Measurements from ENCODE around the gene SIPA1.
"Not testable (repeated sequence)": the region's sequence is repeated elsewhere in the genome, so short reads cannot be mapped to it uniquely, and the experiment has no call there.

Gene SIPA1

DNA sequence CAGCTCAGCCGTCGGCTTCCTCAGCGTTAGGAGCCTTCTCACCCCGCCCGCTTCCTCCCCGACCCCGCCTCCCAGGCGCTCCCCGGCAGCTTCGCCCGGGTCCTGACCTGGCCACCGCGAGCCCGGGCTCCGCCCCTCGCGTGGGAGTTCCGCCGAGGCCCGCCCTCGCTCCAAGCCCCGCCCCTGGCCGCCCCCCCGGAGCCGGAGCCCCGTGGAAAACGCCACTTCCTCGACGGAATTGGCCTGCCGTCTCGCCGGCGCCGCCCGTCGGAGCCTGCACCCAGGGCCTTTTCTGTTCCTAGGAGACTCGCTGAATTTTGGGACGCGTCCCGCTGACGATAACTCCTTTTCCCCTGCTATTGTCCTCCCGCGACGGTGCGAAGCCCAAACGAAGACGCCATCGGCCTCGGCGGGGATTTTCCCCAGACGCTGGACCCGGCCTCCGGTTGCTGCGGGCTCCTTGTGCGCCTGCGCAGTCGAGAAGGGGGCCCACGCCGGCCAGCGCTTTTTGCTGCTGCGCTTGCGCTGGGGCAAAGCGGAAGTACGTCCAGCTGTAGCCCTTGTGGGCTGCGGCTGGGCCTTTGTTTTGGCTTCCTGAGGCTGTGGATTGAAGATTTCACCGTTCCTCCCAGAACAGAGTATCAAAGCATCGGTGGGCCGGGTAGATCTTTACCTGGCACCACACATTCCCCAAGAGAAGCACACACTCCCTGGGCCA, 14.8 kb downstream of the SIPA1 start:
- peak; percentile 93 for DNase-seq
- in situ Hi-C loops (cut with MboI; ENCODE audit: low pct_unique_long_range_greater_than_20kb, low sequenced_read_pairs), result no loop called here

- no peak for DNase-seq
Measured at GRCh38 chr11:65653229-65654225, 15.6 kb downstream of the SIPA1 start.

GRCh38 chr11:65654375-65655349, 16.8 kb downstream of the SIPA1 start:
- DNase-seq, result no peak
- in situ Hi-C loops (cut with MboI; ENCODE audit: low pct_unique_long_range_greater_than_20kb, low sequenced_read_pairs), result no loop called here

More at GRCh38 chr11:65653229-65654225, 15.6 kb downstream of the SIPA1 start:
- in situ Hi-C loops (cut with MboI; ENCODE audit: low pct_unique_long_range_greater_than_20kb, low sequenced_read_pairs), result no loop called here

- DNase-seq, result no peak
- in situ Hi-C loops (cut with MboI; ENCODE audit: low pct_unique_long_range_greater_than_20kb, low sequenced_read_pairs), result no loop called here
Measured at GRCh38 chr11:65655570-65656332, 17.9 kb downstream of the SIPA1 start.

- DNase-seq, result no peak
- in situ Hi-C loops (cut with MboI; ENCODE audit: low pct_unique_long_range_greater_than_20kb, low sequenced_read_pairs), result no loop called here
Measured at GRCh38 chr11:65657426-65657825, 19.5 kb downstream of the SIPA1 start.

- in situ Hi-C loops (cut with MboI; ENCODE audit: low pct_unique_long_range_greater_than_20kb, low sequenced_read_pairs), result no loop called here
- no peak for DNase-seq
Measured at GRCh38 chr11:65658174-65659021, 20.5 kb downstream of the SIPA1 start.

DNA sequence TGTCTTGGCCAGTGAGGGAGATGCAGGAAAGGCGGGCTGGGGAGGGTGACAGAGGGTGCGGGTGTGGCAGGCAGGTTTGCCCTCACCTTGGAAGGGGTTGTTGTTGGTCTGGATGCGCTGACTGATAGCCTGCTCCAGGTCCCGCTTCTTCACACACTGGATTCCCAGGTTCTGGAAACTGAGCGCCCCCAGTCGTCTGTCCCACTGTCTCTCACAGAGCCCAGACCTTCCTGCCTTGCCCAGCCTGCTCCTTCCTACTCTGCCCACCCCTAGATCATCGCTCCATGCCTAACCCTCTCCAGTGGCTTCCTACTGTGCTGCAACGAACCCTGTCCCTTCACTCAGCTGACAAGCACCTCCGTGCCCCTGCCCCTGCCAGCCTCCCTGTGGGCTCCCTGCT, 22.1 kb downstream of the SIPA1 start:
- in situ Hi-C loops (cut with MboI; ENCODE audit: low pct_unique_long_range_greater_than_20kb, low sequenced_read_pairs), result no loop called here
- DNase-seq, result no peak

- in situ Hi-C loops (cut with MboI; ENCODE audit: low pct_unique_long_range_greater_than_20kb, low sequenced_read_pairs); DNase-seq: not testable (repeated sequence)
Measured at GRCh38 chr11:65660908-65661307, 23.0 kb downstream of the SIPA1 start.

DNA sequence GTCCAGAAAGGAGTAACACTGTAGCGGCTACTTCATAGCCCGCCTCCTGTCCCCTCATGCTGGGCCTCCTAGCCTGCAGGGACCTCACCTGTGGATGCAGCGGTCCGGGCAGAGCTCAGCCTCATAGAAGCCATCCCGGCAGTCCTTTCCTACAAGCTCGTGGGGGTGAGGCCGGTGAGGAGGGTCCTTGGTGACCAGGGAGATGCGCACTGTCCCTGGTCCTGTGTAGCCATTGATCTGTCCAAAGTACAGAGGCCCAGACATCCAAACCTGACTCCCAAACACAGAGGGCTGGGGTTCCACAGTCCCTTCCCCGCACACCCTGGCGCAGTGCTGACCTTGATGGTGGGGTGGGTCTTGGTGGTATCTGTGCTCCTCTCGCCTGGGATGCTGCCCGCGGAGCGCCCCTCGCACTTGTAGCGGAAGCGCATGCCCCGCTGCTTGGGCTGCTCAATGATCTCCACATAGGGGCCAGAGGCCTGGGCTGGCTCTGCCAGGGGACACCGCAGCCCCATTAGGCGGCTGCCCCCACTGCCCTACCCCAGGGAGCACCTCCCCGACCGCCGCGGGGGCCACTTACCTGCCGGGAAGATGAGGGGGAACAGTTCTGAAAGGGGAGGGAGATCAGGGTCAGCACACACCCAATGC, 23.8 kb downstream of the SIPA1 start:
- in situ Hi-C loops (cut with MboI; ENCODE audit: low pct_unique_long_range_greater_than_20kb, low sequenced_read_pairs), result no loop called here
- no peak for DNase-seq

GRCh38 chr11:65662247-65662798, 24.4 kb downstream of the SIPA1 start:
- DNase-seq, result no peak
- in situ Hi-C loops (cut with MboI; ENCODE audit: low pct_unique_long_range_greater_than_20kb, low sequenced_read_pairs), result no loop called here

DNA sequence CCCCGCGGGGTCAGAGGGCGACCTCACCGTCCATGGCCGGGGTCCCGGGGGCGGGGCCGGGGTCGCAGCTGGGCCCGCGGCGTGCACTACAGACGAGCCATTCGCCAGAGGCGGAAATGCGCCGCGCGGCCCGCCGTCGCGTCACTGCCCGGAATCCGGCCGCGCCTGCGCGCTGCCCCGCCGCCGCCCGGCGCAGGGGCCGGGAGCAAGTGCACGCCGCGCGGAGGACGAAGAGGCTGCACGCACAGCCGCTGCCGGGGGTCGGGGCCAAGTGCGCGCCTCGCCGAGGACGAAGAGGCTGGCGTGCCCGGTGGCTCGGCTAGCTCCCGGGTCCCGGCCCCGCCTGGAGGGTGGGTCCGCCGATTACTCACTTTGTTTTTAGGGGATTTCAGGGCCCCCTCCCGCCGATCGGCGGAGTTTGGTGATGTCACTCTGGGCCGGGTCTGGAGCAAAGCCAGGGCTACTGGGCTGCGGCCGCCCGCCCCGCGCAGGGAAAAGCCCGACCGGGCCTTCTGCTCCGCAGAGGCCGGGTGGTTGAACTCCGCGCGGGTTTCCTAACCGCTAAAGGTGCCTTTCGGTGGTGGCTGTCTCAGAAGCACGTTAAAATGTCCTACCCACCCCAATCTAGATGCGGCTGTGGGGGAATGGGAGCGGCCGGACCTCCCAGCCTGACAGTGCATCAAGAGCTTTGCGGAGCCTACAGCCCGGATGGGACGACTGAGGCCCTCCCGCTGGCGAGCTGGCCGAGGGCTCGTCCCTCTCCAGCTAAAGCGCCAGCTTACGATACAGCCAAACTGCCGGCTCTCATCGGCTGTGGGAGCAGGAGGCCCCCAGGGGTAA, 25.1 kb downstream of the SIPA1 start, which contains the start of gene RELA:
RELA (minus strand) TSS at position 118 of the 840 bp plus-strand sequence; CDS start at position 34, 84 bp downstream.
- in situ Hi-C loops (cut with MboI; ENCODE audit: low pct_unique_long_range_greater_than_20kb, low sequenced_read_pairs), result no loop called here
- peak; percentile 90 for DNase-seq

DNA sequence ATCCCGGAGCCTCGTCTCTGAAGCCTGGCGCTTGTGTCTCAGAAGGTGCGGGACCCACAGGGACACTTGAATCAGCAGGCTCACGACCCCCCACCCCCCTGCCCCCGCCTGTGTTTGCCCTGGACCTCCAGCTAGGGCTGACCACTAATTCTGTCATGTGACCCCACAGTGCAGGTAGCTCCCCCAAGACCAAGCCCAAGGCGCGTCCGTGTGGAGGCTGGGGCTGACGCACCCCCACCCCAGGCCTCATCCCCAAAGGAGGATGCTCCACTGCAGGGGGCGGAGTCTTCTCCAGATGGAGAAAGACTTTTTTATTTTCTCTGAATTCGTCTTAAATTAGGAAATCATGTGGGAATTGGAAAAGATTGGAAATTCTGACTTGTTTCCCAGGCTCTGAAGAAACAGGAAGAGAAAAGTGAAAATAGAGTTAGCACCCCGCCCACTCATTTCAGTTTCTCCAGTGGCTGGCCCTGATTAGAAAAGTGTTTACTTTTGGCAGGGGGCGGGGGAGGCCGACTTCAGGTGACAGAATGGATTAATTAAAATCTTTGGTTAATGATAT, 25.8 kb downstream of the SIPA1 start:
- in situ Hi-C loops (cut with MboI; ENCODE audit: low pct_unique_long_range_greater_than_20kb, low sequenced_read_pairs), result no loop called here
- peak; percentile 23 for DNase-seq

- in situ Hi-C loops (cut with MboI; ENCODE audit: low pct_unique_long_range_greater_than_20kb, low sequenced_read_pairs), result no loop called here
- DNase-seq, result no peak
Measured at GRCh38 chr11:65672180-65672860, 34.4 kb downstream of the SIPA1 start.

DNA sequence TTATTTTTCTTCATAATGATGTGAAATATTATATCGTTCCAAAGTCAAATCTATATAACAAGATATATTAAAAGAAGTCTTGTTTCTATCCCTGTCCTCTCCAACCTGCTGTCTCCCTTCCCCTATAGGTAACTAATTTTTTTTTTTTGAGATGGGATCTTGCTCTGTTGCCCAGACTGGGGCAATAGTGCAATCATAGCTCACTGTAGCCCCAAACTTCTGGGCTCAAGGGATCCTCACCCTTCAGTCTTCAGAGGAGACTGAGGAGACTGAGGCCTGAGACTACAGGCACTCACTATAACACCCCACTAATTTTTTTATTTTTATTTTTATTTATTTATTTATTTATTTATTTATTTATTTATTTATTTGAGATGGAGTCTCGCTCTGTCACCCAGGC, 35.1 kb downstream of the SIPA1 start:
- no peak for DNase-seq
- in situ Hi-C loops (cut with MboI; ENCODE audit: low pct_unique_long_range_greater_than_20kb, low sequenced_read_pairs), result no loop called here

DNA sequence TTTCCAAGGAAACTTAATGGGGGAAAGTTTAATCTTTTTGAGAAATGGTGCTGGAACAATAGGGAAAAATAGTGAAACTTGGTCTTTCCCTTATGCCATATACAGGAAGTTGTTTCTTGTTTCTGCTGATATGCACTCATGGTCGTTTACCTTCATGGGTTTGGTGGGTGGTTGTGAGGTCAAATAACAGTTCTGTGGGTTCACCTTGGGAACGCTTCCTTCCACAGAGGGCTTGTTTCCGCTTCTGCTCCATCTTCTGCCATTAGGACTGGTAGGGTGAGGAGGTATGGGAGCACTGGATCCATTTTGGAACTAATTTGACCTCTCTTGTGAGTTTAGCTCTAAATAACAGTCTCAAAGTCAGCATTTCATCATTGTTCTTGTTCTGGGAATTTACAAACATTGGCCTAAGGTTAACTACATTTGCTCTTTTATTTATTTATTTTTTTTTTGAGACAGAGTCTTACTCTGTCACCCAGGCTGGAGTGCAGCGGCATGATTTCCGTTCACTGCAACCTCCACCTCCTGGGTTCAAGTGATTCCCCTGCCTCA, 42.4 kb downstream of the SIPA1 start:
- no peak for DNase-seq
- in situ Hi-C loops (cut with MboI; ENCODE audit: low pct_unique_long_range_greater_than_20kb, low sequenced_read_pairs), result no loop called here
